Measurements from ENCODE around the gene BORCS5.
"Not testable (repeated sequence)": the region's sequence is repeated elsewhere in the genome, so short reads cannot be mapped to it uniquely, and the experiment has no call there.

GRCh38 chr12:12310695-12311094, 46.2 kb upstream of the BORCS5 start:
- not testable (repeated sequence) for TF ChIP-seq CTCF (conservative IDR thresholded peaks at IDR 0.05; ENCODE audit: low read depth in 2 of 2); EZH2phosphoT487 (IDR thresholded peaks at IDR 0.05; ENCODE audit: unreplicated experiment); REST (IDR thresholded peaks at IDR 0.05; ENCODE audit: unreplicated experiment); POLR2AphosphoS5 (IDR thresholded peaks at IDR 0.05; ENCODE audit: low read depth); JUNB (IDR thresholded peaks at IDR 0.05; ENCODE audit: unreplicated experiment); STAT1 (IDR thresholded peaks at IDR 0.05; ENCODE audit: unreplicated experiment)
